GOT3 (cell line): ENCODE results near the gene TOP2B.

Experiments
- DNase-seq: peaks from one replicate; lab custom pipeline; 2025; ENCODE audit warnings: mixed read lengths; lab: John Stamatoyannopoulos, UW

The TOP2B gene

GRCh38 chr3:25556447-25556846 is 108.3 kb downstream of the TOP2B start:
- DNase-seq = no peak

DNA sequence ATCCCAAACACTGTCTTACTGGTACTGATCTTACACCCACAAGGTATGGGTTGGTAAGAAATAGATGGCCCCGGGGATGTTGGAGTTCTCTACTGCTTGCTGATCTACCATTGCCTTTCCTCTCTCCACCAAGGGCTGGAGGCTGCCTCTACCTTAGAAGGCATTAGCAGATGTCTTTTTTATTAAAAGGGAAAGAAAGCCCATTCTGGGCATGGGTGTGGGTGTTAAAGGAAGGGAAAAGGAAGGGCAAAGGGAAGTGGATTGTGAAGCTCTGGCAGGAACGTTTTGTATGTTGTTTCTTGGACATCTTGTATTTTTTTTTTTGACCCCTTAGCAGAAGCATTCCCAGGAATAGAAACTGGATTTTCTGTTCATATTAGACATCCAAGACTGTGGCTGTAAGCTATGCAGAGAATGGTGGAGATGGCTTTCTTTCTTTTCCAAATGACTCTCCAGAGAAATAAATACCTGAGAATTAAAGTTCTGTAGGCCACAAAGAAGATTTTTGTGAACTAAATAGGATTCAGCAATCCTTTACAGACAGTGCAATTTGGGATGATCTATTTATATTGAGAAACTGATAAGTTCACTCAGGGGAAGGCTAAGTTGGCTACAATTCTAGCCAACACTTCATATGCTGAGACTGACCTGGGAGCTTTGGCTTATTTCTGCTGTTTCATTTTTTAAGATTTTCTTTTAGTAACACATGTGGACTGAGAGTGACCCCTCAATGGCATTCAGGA is 108.8 kb downstream of the TOP2B start:
- no peak for DNase-seq

DNA sequence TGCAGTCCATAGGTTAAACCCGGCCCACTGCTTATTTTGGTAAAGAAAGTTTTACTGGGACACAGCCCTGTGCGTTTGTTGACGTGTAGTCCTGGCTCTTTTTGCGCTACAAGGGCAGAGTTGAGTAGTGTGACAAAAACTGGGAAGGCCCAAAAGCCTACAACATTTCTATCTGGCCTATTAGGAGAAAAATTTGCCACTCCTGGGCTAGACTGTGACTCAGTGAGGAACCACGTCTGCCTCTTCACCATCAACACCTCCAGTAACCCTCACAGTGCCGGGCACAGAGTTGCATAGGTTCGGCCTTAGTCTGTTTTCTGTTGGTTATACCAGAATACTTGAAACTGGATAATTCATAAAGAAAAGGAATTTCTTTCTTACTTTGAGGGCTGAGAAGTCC is 110.3 kb downstream of the TOP2B start:
- DNase-seq = no peak

- DNase-seq = no peak
These were observed 112.5 kb downstream of the TOP2B start for GRCh38 chr3:25552251-25552650.

- no peak for DNase-seq
These were observed 115.9 kb downstream of the TOP2B start for GRCh38 chr3:25548836-25549235.

DNA sequence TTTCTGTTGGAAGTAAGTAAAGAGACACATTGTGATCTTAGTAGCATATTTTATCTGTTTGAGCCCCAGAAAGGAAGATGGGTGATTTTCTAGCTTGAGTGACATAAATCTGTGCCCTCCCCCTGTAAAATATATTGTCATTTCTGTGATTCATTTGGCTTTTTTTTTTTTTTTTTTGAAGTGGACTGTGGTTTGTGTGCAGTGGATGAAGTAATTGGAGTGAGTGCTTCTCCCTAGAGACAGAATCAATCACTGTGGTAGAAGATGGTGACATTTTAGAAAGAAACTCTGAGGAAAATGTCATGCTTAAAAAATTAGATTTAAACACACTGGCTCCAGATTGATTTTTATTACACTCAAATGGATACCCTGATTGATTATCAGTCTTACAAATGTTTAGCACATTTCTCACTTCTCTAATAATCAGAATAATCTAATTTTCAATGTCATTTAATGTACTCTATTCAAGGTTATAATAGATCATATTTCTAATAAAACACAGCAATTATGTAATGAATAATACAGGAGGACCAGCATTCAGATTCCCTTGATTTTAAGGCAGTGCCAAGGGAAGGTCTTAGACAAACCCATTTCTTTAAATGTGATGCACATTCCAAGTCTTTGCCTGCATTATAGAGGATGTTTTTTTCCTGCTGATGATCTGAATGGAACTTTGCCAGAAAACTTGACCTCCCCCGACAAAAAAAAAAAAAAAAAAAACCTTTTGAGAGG is 116.6 kb downstream of the TOP2B start:
- DNase-seq = no peak
